ENCODE data around the gene SPTLC3.

The SPTLC3 gene

GRCh38 chr20:13186043-13186774 is 177.4 kb downstream of the SPTLC3 start:
- DNase-seq (ENCODE audit: low spot score) = no peak

GRCh38 chr20:13187899-13188298 is 179.1 kb downstream of the SPTLC3 start:
- DNase-seq (ENCODE audit: low spot score) = no peak

GRCh38 chr20:13199279-13199678 is 190.5 kb downstream of the SPTLC3 start:
- DNase-seq (ENCODE audit: low spot score) = no peak

DNA sequence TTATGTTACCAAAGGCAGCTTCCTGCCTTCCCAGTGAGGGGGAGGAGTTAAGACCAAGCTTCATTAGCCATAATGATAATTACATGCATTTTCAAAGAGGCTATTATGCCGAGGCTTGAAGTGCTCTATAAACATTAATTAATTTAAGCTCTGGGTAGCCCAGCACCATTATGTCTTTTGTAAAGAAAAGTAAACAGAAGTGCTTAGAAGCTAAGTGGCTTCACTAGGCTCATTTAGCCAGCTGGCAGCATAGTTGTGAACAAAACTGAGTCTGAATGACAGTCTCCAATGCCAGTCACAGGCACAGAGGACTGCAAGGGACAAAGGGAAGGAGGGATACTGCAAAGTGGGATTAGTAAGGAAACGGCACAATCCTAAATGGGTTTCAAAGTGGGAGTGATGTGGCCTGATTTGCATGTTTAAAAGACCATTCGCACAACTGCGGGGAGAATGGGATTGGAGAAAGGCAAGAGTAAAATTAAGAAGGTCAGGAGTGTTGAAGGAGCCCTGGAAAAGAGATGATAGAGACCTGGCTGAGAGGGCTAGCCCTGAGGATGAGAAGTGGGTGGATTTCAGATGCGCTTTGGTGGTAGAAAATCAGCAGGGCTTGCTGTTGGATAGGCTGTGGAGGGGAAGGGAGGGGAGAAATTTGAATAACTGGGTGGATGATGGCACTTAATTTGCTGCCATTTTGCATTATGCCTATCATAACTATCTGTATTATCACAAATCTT is 192.2 kb downstream of the SPTLC3 start:
- DNase-seq (ENCODE audit: low spot score) = no peak

DNA sequence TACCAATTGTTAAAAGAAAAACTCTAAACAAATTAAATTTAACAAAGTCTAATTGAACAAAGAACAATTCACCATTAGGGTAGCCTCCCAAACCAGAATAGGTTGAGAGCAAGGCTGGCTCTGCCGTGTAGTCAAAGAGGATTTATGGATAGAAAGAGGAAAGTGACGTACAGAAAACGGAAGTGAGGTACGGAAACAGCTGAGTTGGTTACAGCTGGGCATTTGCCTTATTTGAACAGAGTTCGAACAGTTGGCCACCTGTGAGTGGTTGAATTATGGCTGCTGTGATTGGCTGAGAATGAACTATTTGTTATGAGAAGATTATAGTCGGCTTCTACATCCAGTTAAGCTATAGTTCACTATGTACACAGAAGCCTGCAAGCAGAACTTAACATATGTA is 193.8 kb downstream of the SPTLC3 start:
- DNase-seq (ENCODE audit: low spot score) = no peak

- no peak for DNase-seq (ENCODE audit: low spot score)
Observed at GRCh38 chr20:13205425-13205824, 196.7 kb downstream of the SPTLC3 start.

- no peak for DNase-seq (ENCODE audit: low spot score)
Observed at GRCh38 chr20:13205848-13206434, 197.2 kb downstream of the SPTLC3 start.

DNA sequence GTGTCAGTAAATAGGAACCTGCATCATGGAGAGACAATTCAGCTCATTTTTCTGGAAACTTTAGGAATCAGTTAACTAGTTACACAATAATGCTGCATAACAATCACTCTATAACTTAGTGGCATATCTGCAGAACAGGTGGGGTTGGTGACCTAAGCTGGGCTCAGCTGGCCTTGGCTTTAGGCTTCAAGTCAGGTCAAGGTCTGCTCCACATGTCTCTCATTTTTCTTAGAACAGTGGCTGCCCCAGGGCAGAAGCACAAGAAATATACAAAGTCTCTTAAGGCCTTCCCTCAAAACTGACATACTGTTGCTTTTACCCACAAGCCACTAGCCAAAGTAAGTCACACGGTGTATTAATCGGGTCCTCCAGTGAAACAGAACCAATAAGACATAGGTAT is 198.2 kb downstream of the SPTLC3 start:
- no peak for DNase-seq (ENCODE audit: low spot score)

DNA sequence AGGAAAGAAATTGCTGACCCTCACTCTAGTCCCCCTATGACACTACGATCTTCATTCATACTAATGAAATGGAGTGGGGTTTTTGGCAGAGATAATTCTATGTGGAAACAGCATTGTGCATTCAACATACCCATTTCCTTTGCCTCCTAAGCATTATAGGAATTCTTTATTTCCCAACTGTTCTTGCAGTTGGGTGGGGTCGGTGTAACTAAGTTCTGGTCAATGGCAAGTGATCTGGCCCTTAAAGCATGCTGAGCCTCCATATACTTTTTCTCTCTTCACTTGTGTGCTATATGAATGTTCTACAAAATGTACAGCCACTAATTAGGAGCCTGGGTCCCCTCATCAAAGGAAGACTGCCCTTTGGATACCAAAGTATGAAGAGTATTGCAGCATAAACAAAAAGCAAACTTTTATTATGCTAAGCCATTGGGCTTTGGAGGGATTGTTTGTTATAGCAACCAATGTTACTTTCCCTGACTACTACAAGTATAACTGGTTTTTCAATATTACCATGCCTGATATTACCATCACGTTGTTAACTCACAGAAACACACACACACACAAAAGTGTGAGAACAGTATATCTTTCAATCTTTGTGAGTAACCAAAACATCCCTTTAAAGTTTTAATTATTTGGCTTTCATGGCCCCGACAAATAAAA is 203.3 kb downstream of the SPTLC3 start:
- DNase-seq (ENCODE audit: low spot score) = no peak

DNA sequence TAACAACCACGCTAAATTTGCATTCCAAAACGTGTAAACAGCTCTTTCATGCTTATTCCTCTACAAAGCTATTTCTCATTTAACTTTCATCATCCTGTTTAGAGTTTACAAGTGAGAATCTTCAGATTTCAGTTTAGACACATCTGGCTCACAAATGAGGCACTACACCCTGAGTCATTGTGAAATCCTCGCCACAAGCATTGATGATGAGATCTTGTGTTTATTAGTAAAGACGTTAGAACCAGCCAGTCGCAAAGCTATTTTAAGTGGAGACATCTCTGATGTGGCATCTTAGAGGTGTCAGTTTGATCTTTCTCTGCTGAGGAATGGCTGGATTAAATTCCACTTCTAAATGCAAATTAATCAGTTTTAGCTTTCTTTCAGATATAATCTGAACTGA is 204.0 kb downstream of the SPTLC3 start:
- no peak for DNase-seq (ENCODE audit: low spot score)

GRCh38 chr20:13213335-13213734 is 204.6 kb downstream of the SPTLC3 start:
- no peak for DNase-seq (ENCODE audit: low spot score)

- no peak for DNase-seq (ENCODE audit: low spot score)
Observed at GRCh38 chr20:13216533-13216932, 207.8 kb downstream of the SPTLC3 start.

Data from HuH-7 (cell line).